HCT116 (cell line): ENCODE measurements around the gene HOXB3. TPM values are rescaled to one million over a fixed set of nuclear protein-coding genes. Genes with fewer than 3 reads are reported as not detected.
A peak's percentile ranks its signal among the peaks of the same experiment; 100 is the strongest.

Experiments used
- ATAC-seq: fragments of 200-7000 bp; cut with Tn5 transposase; 2 replicates; pipeline ENCODE4 v1.9.1; 2020; ENCODE audit warnings: mild to moderate bottlenecking, moderate library complexity
- BruUV-seq: library from RNA; stranded (reverse); fragments of 400-500 nt; replicated peaks from 2 replicates; lab custom pipeline; 2021; lab: Mats Ljungman, UMichigan
- CTCF ChIA-PET: fragments of 300-600 bp; sonication (Branson Sonifier 250); formaldehyde crosslinking; loops from one replicate; lab custom pipeline; 2021; ENCODE audit warnings: antibody characterized with exemption; lab: Charles Lee
- POLR2A ChIA-PET: fragments of 300-600, 350-600 bp; sonication (Branson Sonifier 250); formaldehyde crosslinking; loops from one replicate; lab custom pipeline; 2021; ENCODE audit warnings: antibody characterized with exemption; lab: Charles Lee
- RAD21 ChIA-PET, 2 experiments: fragments of 300-600 bp; sonication (Branson Sonifier 250); formaldehyde crosslinking; loops; one replicate each; lab custom pipeline; 2023; ENCODE audit warnings: low total read pairs in 2 of 2; ENCODE audit not compliant: uncharacterized antibody in 2 of 2, unreplicated experiment in 2 of 2, low non-redundant PET in 1 of 2; lab: Charles Lee
- DNase-seq: peaks from one replicate; pipeline ENCODE4 v3.0.0-alpha.2; 2010; ENCODE audit warnings: low read depth, low spot score
- H2AFZ ChIP-seq: fragments of 200-600 bp; shearing (Covaris generic), sonication (generic); 2 replicates; pipeline ENCODE4 v1.6.1; 2017; ENCODE audit warnings: low read depth, mixed run types, mixed read lengths, antibody characterized with exemption, low read length; ENCODE audit not compliant: poor library complexity, severe bottlenecking
- H3K27ac ChIP-seq: 2 replicates; pipeline ENCODE4 v1.5.1; 2012; ENCODE audit warnings: low read depth, low read length
- H3K27me3 ChIP-seq: fragments of 200-600 bp; sonication (generic); 2 replicates; pipeline ENCODE4 v1.6.1; 2016; ENCODE audit warnings: mixed run types, low read length, mixed read lengths; ENCODE audit not compliant: insufficient read depth
- H3K36me3 ChIP-seq, 2 experiments: fragments of 200-500 bp in 1 of 2; fragments of 200-600 bp in 1 of 2; sonication (Bioruptor generic) in 1 of 2; sonication (generic) in 1 of 2; 2 replicates each; pipeline versions ENCODE4 v1.5.1 to v1.6.1; 2014 to 2016; ENCODE audit warnings: low read length in 2 of 2, inconsistent platforms in 1 of 2, mixed read lengths in 1 of 2, mixed run types in 1 of 2; ENCODE audit not compliant: insufficient read depth in 2 of 2, control insufficient read depth in 1 of 2
- H3K4me1 ChIP-seq, 2 experiments: fragments of 200-600 bp in 1 of 2; sonication (generic) in 1 of 2; 2 replicates each; pipeline versions ENCODE4 v1.5.1 to v1.6.1; 2012 to 2017; ENCODE audit warnings: low read length in 2 of 2, inconsistent platforms in 1 of 2, mild to moderate bottlenecking in 1 of 2, mixed read lengths in 1 of 2, mixed run types in 1 of 2, moderate library complexity in 1 of 2; ENCODE audit not compliant: insufficient read depth in 2 of 2, control insufficient read depth in 1 of 2
- H3K4me2 ChIP-seq: fragments of 200-600 bp; sonication (generic); 2 replicates; pipeline ENCODE4 v1.6.1; 2017; ENCODE audit warnings: mixed run types, low read length, mixed read lengths
- H3K4me3 ChIP-seq, 2 experiments: fragments of 200-600 bp in 1 of 2; sonication (generic) in 1 of 2; replicated peaks in 1 of 2; 2 replicates each; pipeline ENCODE4 v1.5.1; 2011 to 2016; ENCODE audit warnings: low read length in 2 of 2, control low read depth in 1 of 2, low read depth in 1 of 2, mild to moderate bottlenecking in 1 of 2, mixed read lengths in 1 of 2, mixed run types in 1 of 2
- H3K79me2 ChIP-seq: fragments of 200-600 bp; sonication (generic); 2 replicates; pipeline ENCODE4 v1.6.1; 2017; ENCODE audit warnings: mild to moderate bottlenecking, mixed run types, low read length, moderate library complexity, mixed read lengths; ENCODE audit not compliant: insufficient read depth
- H3K9ac ChIP-seq: fragments of 200-600 bp; sonication (generic); 2 replicates; pipeline ENCODE4 v1.6.1; 2016; ENCODE audit warnings: low read length, mixed read lengths
- H3K9me2 ChIP-seq: fragments of 200-600 bp; sonication (generic), shearing (Covaris generic); 2 replicates; pipeline ENCODE4 v1.6.1; 2017; ENCODE audit warnings: mixed run types, mild to moderate bottlenecking, moderate library complexity; ENCODE audit not compliant: insufficient read depth
- H3K9me3 ChIP-seq, 2 experiments: fragments of 200-500 bp in 1 of 2; fragments of 200-600 bp in 1 of 2; sonication (Bioruptor generic) in 1 of 2; sonication (generic) in 1 of 2; 2 replicates each; pipeline ENCODE4 v1.6.1; 2014 to 2017; ENCODE audit warnings: low read length in 2 of 2, mixed read lengths in 2 of 2, inconsistent platforms in 1 of 2, low read depth in 1 of 2, mild to moderate bottlenecking in 1 of 2, mixed run types in 1 of 2, moderate library complexity in 1 of 2; ENCODE audit not compliant: control insufficient read depth in 1 of 2, insufficient read depth in 1 of 2
- H4K20me1 ChIP-seq: fragments of 200-600 bp; sonication (generic), shearing (Covaris generic); 2 replicates; pipeline ENCODE4 v1.6.1; 2017; ENCODE audit warnings: mixed run types, mild to moderate bottlenecking, moderate library complexity; ENCODE audit not compliant: insufficient read depth
- CBX3 ChIP-seq: IDR thresholded peaks from 2 replicates; pipeline ENCODE4 v1.6.1; 2012; ENCODE audit warnings: low read depth
- EGR1 ChIP-seq: IDR thresholded peaks from 2 replicates; pipeline ENCODE4 v1.6.1; 2012; ENCODE audit warnings: low read depth
- ELF1 ChIP-seq: IDR thresholded peaks from 2 replicates; pipeline ENCODE4 v1.6.1; 2012; ENCODE audit warnings: low read depth, borderline replicate concordance
- EZH2 ChIP-seq: fragments of 200-600 bp; sonication (generic); IDR thresholded peaks from 2 replicates; pipeline ENCODE4 v1.6.1; 2017; ENCODE audit warnings: antibody characterized with exemption, mixed run types
- EZH2phosphoT487 ChIP-seq: fragments of 200-600 bp; IDR thresholded peaks from 2 replicates; pipeline ENCODE4 v1.6.1; 2018; ENCODE audit warnings: antibody characterized with exemption, borderline replicate concordance
- FOSL1 ChIP-seq: IDR thresholded peaks from 2 replicates; pipeline ENCODE4 v1.6.1; 2012; ENCODE audit warnings: low read depth
- POLR2A ChIP-seq: IDR thresholded peaks from 2 replicates; pipeline ENCODE4 v1.7.0; 2011; ENCODE audit warnings: borderline replicate concordance; ENCODE audit not compliant: insufficient read depth, insufficient read length; ENCODE audit errors: extremely low read depth
- RAD21 ChIP-seq: IDR thresholded peaks from 2 replicates; pipeline ENCODE4 v1.6.1; 2012; ENCODE audit warnings: low read depth, mild to moderate bottlenecking
- SP1 ChIP-seq: IDR thresholded peaks from 2 replicates; pipeline ENCODE4 v1.6.1; 2012; ENCODE audit warnings: low read depth
- SRF ChIP-seq: IDR thresholded peaks from 2 replicates; pipeline ENCODE4 v1.6.1; 2012; ENCODE audit warnings: low read depth
- TCF7L2 ChIP-seq: IDR thresholded peaks from 2 replicates; pipeline ENCODE4 v1.7.0; 2011; ENCODE audit warnings: borderline replicate concordance, inconsistent platforms; ENCODE audit not compliant: insufficient read depth, insufficient read length; ENCODE audit errors: extremely low read depth
- YY1 ChIP-seq: IDR thresholded peaks from 2 replicates; pipeline ENCODE4 v1.6.1; 2011; ENCODE audit warnings: low read length, low read depth, moderate library complexity, mild to moderate bottlenecking; ENCODE audit not compliant: insufficient replicate concordance; ENCODE audit errors: extremely low read depth
- ZFX ChIP-seq: fragments of 450-650 bp; IDR thresholded peaks from 2 replicates; pipeline ENCODE4 v1.6.1; 2017
- ZNF274 ChIP-seq: fragments of 200-500 bp; sonication (Bioruptor generic); IDR thresholded peaks from 2 replicates; pipeline ENCODE4 v1.6.1; 2014; ENCODE audit warnings: mild to moderate bottlenecking, low read depth, low read length, inconsistent platforms
- intact Hi-C: fragments of 100-400 bp; cut with micrococcal nuclease; formaldehyde crosslinking; loops from 2 replicates; pipeline ENCODE4 v1.10.0; 2022
- total RNA-seq: library from RNA; stranded (reverse); gene quantifications from one replicate; pipeline ENCODE4 v1.2.1, GENCODE V29; 2021; ENCODE audit not compliant: unreplicated experiment
- TF ChIP-seq, protein P1 (sequence below): IDR thresholded peaks from 2 replicates; pipeline ENCODE4 v1.6.1; 2012
- TF ChIP-seq, protein P2 (sequence below): IDR thresholded peaks from 2 replicates; pipeline ENCODE4 v1.6.1; 2012
- TF ChIP-seq, protein P3 (sequence below): IDR thresholded peaks from 2 replicates; pipeline ENCODE4 v1.6.1; 2012; ENCODE audit warnings: low read depth

HOXB3 gene
- total RNA-seq, 1 experiment from 2014 or later, result 19.8 TPM

DNA sequence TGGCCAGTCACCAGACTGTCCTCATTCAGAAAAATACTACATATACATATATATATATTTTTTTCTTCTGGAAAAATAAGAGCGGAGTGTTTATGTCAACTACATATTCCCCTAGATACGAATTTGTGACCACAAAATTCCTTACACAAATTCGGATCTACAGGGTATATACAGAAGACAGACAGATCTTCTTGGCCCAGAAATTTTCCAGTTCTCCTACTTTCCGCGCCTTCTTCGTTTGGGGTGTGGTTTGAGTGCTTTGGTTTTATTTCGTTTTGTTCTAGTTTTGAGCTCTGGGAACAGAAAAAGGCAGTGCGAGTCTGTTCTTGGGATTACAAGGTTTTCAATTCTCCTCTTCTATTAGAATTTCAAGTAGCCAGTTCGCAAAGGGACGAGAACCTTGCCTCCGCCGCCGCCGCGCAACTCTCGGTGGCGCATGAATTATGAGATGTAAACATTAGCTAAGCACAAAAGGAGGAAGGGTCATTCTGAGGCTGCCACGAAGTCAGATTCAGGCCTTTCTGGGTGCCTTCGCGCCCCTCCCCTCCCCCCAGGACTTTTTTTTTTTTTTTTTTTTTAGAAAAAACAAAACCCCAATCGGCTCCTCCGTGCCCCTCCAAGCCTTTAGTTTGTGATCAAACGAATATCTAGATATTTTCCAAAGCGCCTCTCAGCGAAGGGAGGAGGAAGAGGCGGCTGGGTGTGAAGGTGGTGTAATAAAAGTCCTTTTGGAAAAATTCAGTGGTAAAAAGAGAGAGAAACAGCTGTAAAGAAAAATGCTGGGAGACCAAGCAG is 10.1 kb downstream of the HOXB3 start:
- peak overlapping the region; percentile 63 for H3K9ac ChIP-seq

DNA sequence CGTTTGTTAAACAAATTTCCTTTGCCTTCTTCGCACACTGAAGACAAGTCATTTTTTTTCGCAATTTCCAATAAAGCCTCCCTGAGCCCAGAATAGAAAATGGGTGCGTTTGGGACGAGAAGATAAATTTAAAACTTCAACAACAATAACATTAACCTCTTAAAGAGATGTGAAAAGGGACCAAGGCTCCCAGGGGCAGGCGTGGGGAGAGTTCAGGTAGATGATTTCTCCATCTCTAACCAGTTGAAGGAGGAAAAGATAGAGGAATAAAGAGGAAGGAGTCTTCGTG is 10.6 kb downstream of the HOXB3 start:
- no peak for DNase-seq
- ChIA-PET RAD21 (no interaction called here), CTCF (interaction anchor here (2.0 kb wide), 1 partner anchor 313 kb away, joined by 5 read pairs; no protein-coding TSS in a partner anchor), POLR2A (no interaction called here)
- Histone ChIP-seq H3K4me2 (peak overlapping the region; percentile 98), H3K4me3 (peak overlapping the region; percentile 57 to 58), H3K9me2 (no peaks in the 10 kb centered on the region), H3K27ac (peak overlapping the region; percentile 91), H2AFZ (no peak overlapping the region), H3K27me3 (no peaks in the 10 kb centered on the region), H3K9me3 (no peaks in the 10 kb centered on the region), H3K4me1 (peaks cover 16 to 41% of the 10 kb centered on the region in 2 experiments), H3K79me2 (peaks cover 92% of the 10 kb centered on the region), H3K36me3 (no peaks in the 10 kb centered on the region), H4K20me1 (no peaks in the 10 kb centered on the region), H3K9ac (peak overlapping the region; percentile 63)
- no peak for ATAC-seq
- no TSS peak for BruUV-seq
- intact Hi-C loops, result no loop called here
- TF ChIP-seq YY1 (no peak), EZH2phosphoT487 (no peak), CBX3 (no peak), ELF1 (no peak), SP1 (no peak), ZFX (no peak), FOSL1 (no peak), TCF7L2 (no peak), SRF (no peak), EZH2 (no peak), POLR2A (no peak), RAD21 (no peak), ZNF274 (no peak)
- TF ChIP-seq, protein P1, sequence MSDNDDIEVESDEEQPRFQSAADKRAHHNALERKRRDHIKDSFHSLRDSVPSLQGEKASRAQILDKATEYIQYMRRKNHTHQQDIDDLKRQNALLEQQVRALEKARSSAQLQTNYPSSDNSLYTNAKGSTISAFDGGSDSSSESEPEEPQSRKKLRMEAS, result no peak
- TF ChIP-seq, protein P2, sequence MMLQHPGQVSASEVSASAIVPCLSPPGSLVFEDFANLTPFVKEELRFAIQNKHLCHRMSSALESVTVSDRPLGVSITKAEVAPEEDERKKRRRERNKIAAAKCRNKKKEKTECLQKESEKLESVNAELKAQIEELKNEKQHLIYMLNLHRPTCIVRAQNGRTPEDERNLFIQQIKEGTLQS, result no peak
- TF ChIP-seq, protein P3, sequence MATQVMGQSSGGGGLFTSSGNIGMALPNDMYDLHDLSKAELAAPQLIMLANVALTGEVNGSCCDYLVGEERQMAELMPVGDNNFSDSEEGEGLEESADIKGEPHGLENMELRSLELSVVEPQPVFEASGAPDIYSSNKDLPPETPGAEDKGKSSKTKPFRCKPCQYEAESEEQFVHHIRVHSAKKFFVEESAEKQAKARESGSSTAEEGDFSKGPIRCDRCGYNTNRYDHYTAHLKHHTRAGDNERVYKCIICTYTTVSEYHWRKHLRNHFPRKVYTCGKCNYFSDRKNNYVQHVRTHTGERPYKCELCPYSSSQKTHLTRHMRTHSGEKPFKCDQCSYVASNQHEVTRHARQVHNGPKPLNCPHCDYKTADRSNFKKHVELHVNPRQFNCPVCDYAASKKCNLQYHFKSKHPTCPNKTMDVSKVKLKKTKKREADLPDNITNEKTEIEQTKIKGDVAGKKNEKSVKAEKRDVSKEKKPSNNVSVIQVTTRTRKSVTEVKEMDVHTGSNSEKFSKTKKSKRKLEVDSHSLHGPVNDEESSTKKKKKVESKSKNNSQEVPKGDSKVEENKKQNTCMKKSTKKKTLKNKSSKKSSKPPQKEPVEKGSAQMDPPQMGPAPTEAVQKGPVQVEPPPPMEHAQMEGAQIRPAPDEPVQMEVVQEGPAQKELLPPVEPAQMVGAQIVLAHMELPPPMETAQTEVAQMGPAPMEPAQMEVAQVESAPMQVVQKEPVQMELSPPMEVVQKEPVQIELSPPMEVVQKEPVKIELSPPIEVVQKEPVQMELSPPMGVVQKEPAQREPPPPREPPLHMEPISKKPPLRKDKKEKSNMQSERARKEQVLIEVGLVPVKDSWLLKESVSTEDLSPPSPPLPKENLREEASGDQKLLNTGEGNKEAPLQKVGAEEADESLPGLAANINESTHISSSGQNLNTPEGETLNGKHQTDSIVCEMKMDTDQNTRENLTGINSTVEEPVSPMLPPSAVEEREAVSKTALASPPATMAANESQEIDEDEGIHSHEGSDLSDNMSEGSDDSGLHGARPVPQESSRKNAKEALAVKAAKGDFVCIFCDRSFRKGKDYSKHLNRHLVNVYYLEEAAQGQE, result no peak

More for the DNA sequence above, 10.1 kb downstream of the HOXB3 start:
- Histone ChIP-seq H3K4me1 (peaks cover 16 to 47% of the 10 kb centered on the region in 2 experiments), H3K4me2 (peak overlapping the region; percentile 98), H3K9me3 (no peaks in the 10 kb centered on the region), H3K27ac (peak overlapping the region; percentile 91), H2AFZ (no peak overlapping the region), H3K36me3 (no peaks in the 10 kb centered on the region), H4K20me1 (no peaks in the 10 kb centered on the region), H3K27me3 (no peaks in the 10 kb centered on the region), H3K4me3 (peak overlapping the region; percentile 57 to 58), H3K79me2 (peaks cover 90% of the 10 kb centered on the region), H3K9me2 (no peaks in the 10 kb centered on the region)
- TF ChIP-seq YY1, result no peak
- no peak for TF ChIP-seq EGR1
- no peak for TF ChIP-seq RAD21
- no peak for TF ChIP-seq FOSL1
- RAD21 ChIA-PET, result interaction anchor here in 1 of 2 experiments (0.7 kb wide), 1 partner anchor 27 kb away, joined by 3 read pairs; no protein-coding TSS in a partner anchor
- intact Hi-C loops, result no loop called here
- DNase-seq (no peak), ATAC-seq (no peak)
- POLR2A ChIA-PET, result no interaction called here
- CTCF ChIA-PET, result interaction anchor here (2.0 kb wide), 1 partner anchor 314 kb away, joined by 5 read pairs; no protein-coding TSS in a partner anchor
- no TSS peak for BruUV-seq
